ENCODE data around the gene CELSR2.

CELSR2 gene

DNA sequence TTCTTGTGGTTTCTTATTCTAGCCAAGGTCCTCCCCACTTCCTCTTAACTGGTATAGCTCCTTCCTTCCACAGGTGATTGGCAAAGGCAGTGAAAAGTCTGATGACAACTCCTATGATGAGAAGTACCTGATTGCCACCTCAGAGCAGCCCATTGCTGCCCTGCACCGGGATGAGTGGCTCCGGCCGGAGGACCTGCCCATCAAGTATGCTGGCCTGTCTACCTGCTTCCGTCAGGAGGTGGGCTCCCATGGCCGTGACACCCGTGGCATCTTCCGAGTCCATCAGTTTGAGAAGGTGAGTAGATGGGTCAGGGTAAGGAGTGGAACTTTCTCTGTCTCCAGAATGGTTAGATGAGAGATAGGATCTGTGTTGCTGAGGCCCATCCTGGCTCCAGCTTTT is 14.2 kb upstream of the CELSR2 start:
- no peak for DNase-seq

DNA sequence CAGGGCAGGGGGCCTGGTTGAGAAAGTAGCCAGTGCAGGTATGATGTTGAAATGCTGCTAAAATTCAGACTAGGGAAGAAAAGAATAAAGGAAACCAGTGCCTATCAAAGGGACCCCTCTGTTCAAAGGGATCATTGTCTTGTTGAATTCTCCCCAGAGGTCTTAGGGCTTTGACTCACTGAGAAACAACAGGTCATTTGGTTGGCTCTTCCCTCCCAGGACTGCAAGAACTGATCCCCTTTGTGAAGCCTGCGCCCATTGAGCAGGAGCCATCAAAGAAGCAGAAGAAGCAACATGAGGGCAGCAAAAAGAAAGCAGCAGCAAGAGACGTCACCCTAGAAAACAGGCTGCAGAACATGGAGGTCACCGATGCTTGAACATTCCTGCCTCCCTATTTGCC is 11.8 kb upstream of the CELSR2 start:
- no peak for DNase-seq

DNA sequence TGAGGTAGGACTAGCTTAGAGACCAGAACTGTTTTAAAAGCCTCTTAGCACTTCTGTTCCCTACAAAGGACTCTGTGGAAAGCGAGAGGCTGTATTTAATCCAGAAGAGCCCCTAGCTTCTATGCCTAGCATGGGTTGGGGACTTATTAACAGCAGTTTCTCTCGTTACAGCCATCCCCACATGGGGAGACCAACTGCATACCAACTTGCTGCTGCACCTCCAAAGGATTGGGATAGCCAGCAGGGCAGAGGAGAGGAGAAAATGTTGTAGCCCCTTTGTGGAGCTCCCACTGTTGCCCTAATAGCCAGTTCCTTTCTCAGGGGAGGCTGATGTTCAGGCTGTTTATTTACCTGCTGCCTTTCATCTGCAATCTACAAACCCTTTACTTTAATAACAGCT is 11.0 kb upstream of the CELSR2 start:
- DNase-seq = no peak

DNA sequence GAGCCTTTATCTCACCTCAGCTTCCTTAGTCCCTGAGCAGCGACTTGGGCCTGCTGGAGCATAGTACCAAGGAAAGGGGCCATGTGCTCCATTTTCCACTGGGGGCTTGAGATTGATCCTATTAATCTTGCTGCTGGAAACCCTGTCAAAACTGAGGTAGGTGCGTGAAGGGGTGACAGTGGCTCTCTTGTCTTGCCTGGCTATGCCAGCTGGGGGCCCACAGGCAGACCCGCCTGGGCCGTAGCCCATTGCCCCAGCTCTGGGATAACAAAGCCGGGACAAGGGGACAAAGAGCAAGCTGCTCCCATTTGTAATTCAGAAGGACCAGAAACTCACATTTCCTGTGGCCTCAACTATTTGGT is 10.3 kb upstream of the CELSR2 start:
- no peak for DNase-seq

DNA sequence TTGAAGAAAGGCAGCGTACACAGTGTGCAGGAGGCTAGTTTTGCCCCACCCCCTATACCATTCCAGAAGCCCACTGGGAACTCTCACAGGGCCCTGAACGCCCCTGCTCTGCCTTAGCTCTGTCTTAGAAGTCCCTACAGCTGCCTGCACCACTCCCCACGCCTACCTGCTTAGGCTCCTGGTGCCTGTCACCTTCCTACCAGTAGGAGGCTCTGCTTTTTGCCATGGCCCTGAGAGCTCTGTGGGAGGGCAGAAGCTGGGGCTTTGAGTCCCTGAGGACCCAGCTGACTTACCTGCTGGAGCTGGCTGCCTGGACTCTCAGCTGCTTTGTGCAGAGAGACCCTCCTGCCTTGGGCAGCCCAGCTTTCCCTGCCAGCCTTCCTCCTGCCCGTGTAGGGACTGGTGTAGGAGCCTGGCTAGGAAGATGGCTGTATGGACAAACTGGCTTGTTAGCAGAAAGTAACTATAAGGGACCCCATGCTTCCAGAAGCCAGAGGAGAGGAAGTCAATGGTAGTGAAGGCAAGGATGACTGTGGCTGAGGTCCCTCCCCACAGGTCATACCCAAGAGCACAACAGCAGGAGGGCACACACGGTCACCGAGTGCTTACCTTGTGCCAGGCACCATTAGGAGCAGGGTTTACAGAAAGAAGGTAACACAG is 9.8 kb upstream of the CELSR2 start:
- peak; percentile 23 for DNase-seq

DNA sequence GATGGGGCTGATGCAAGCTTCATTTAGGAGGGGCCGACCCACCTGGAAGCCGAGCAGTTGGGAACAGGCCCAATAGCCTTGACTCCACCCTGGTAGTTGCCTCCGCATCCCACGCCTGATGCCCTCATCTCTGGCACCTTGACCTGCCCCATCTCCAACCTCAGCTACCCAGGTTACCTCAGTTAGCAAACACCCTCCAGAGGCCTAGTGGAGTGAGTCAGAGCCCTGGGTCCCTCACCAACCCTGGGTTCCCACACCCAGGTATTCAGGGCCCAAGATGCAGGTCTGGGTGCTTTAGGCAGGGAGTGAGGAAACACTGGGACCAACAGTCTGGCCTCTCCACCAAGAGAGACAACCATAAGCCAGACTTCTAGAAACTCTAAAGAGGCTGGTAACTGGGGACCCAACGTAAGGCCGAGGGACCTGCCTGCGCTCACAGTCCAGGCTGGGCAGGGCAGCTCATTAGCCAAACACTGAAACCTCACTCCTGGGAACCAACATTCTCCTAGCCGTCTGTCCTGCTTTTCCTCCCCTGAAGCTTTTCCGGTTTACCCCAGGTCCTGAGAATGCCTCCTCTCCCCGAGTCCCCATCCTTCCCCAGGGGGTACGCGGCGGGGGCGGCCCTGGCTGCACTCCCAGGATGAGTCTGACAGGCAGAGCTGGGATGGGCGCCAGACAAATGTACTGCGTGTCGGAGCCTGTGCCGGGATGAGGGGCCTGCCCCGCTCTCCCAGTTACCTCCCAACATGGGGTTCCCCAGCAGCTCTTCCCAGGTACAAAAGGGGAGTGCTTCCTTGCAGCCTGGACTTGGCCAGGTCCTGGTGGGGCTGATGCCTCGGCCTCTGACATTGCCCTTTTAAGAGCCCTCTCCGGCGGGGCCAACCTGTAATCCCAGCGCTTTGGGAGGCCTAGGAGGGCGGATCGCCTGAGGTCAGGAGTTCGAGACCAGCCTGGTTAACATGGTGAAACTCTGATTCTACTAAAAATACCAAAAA is 8.9 kb upstream of the CELSR2 start:
- no peak for DNase-seq

DNA sequence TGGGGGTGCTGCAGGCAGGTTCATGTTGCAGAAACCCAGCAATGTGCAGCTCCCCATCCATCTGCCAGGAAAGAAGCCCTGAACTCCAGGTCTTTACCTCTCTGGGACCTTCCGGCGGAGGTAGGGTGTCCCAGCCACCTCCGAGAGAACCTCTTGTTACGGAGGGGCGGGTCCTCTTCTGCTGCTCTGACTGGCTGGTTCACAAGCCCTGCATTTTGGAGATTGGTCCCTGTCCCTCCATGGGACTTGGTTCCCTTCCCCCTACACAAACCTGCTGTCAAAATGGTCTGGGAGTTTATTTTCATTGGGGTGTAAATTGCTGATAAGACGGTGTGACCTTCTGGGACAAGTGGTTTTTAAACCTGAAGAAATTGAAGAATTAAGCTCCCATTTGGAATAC is 8.0 kb upstream of the CELSR2 start:
- no peak for DNase-seq

DNA sequence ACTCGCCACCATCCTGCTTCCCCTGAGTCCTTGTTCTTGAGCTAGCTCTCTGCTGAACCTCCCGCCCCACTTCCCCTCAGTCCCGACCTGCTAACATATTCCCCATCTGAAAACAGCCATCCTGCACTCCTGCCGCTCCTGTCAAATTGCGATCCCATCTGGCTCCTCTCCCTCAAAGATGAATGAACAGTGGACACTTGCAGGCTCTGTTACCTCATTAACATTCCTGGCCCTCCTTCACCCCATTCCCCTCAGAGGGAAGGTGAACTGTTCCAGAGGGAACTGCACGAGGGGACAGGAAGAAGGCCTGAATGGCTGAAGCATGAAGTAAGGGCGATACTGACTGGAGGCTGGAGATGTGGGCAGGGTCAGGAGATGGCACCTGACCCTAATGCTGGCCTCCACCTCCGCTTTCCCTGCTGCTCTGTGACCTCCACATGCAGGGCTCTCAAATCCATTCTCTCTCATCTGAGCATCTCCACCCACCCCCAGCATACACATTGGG is 7.4 kb upstream of the CELSR2 start:
- no peak for DNase-seq

DNA sequence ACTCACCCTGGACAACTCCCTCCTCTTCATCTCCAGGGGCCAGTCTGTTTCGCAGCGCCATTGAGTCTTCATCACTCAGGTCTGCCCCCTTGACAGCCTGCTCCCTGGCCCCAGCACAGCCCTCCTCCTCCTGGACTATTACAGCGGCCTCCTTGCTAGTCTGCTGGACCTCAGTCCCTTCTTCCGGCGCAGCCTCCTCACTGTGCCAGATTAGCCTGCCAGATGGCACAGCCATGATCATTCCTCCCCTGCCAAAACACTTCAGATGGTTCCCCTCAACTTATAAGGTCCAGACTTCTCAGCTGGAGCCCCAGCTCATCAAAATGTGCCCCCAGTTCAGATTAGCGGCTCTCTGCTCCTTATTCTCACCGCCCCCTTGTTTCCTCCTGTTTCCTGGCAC is 7.0 kb upstream of the CELSR2 start:
- DNase-seq = no peak

DNA sequence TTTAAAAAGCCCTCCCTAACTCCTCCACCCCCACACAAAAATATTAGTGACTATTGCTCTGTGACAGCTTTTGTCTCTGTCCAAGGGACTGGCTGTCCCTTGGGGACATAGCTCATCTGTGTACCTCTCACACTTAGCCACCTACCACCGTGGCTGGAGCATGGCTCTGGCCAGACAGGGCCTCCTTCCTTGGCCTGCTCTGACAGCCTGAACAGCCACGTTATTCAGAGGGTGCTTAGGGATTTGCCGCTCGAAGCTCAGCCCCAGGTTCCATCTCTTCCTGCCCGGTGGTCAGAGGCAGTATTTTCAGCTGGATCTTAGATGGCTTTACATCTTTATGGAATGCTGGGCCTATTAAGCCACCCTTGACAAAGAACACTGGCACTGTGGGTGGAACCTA is 6.1 kb upstream of the CELSR2 start:
- no peak for DNase-seq

DNA sequence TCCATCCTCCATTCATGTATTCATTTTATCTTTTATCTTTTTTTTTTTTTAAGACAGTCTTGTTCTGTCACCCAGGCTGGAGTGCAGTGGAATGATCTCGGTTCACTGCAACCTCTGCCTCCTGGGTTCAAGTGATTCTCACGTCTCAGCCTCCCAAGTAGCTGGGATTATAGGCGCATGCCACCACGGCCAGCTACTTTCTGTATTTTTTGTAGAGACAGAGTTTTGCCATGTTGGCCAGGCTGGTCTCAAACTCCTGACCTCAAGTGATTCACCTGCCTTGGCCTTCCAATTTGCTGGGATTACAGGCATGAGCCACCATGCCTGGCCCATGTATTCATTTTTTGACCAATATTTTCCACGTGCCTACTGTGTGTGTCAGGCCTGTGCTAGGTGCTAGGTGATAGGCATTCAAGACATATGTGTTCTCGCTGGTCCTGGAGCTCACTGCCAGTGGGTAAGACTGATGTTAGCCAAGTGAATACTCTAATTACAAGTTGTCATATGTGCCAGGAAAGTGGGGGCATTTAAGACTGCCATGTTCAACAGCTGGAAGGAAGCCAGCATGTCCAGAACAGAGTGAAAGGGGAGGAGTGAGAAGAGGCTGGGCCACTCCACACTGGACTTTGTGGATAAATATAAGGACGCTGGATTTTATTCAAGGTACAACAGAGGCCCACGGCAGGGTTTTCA is 5.3 kb upstream of the CELSR2 start:
- no peak for DNase-seq

DNA sequence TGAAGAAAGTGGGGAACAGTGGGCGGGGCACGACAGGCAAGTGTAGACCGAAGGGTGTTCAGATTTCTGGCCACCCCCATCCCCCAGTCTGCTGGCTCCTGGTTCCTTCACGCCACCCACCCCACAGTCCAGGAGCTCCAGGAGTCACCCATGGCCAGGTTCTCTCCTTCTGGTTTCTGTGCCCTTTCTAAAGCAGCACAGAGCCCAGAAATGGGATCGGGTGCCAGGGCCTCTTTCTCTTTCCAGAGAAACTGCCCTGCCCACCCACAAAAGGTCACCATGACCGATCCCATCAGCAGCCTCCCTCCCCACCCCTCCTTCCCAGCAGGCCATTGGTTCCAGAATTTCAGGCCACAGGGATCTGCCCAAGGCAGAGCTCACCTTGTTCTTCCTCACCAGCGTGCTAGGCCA is 3.2 kb upstream of the CELSR2 start:
- DNase-seq = no peak

DNA sequence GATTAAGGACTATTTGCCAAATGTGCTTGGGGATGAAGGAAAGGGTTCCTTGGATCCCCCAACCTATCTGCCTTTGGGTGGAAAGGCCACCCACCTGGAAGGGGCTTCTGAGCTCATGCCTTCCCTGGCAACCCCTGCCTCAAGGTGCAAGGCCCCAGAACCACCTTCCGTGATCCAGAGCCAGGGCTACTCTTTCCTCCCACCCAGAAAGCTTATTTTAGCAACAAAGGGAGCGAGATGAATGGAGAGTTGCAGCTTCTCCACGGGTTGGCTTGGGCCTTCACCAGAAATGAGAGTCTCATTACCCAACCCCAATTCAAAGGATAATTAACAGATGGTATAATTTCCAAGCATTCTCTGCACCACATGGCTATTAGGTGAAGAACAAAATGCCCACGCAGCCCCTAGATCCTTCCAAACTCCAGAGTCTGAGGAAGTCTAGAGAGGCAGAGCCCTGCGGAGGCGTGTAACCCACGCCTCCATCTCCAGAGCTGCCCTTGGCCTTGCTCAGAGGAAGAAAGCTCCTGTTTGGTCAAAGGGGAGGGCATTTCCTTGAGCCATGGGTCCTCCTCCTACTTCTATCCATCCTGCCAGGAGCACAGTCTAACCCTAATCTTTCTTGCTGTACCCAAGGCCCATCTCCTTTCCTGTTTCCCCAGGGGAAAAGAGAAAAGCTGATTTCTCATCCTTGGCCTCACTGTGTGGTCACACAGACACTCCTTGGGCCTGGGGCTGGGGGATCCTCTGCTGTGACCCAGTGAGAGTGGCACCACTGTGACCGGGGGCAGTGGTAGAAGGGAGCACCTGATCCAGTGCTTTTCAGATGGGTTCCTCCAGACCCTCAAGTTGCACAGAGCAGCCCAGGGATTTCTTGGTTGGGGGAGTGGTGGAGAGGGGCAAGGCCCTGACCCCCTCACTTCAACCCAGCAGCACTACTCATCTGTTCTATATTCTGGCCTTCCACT is 1.7 kb upstream of the CELSR2 start:
- DNase-seq = no peak

DNA sequence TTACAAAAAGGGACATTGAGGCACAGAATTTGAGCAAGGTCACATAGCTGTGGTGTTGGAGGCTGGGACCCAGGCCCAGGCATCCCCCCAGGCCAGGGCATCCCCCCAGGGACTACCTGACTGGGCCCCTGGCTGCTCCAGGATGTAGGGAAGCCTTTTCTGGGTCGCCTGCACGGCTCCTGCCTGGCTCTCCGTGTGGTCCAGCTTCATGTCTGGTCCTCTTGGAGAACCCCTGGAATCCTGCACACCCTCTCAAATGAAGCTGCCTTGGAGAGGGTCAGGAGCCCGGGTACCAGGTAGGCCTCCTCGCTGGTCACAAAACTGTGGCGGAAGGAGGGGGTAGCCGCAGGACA is 919 bp upstream of the CELSR2 start:
- DNase-seq = no peak

DNA sequence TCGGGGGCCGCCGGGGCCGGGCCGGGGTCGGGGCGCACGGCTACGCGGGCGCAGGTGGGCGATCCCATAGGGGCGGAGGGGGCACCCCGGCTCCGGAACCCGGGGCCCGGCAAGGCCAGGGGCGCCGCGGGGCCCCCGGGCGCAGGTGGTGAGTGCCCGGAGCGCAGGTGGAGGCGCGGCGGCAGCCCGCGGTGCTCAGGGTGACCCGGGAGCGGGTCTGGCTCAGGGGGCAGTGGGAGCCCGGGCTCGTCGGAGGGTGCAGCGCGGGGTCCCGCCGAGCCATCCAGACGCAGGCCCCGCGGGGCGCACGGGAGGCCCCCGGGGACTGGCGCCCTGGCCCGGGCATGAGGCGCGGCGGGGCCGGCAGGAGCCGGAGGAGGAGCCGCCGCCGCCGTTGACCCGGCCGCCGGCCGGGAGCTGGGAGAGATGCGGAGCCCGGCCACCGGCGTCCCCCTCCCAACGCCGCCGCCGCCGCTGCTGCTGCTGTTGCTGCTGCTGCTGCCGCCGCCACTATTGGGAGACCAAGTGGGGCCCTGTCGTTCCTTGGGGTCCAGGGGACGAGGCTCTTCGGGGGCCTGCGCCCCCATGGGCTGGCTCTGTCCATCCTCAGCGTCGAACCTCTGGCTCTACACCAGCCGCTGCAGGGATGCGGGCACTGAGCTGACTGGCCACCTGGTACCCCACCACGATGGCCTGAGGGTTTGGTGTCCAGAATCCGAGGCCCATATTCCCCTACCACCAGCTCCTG is 489 bp downstream of the CELSR2 start:
- DNase-seq = no peak

DNA sequence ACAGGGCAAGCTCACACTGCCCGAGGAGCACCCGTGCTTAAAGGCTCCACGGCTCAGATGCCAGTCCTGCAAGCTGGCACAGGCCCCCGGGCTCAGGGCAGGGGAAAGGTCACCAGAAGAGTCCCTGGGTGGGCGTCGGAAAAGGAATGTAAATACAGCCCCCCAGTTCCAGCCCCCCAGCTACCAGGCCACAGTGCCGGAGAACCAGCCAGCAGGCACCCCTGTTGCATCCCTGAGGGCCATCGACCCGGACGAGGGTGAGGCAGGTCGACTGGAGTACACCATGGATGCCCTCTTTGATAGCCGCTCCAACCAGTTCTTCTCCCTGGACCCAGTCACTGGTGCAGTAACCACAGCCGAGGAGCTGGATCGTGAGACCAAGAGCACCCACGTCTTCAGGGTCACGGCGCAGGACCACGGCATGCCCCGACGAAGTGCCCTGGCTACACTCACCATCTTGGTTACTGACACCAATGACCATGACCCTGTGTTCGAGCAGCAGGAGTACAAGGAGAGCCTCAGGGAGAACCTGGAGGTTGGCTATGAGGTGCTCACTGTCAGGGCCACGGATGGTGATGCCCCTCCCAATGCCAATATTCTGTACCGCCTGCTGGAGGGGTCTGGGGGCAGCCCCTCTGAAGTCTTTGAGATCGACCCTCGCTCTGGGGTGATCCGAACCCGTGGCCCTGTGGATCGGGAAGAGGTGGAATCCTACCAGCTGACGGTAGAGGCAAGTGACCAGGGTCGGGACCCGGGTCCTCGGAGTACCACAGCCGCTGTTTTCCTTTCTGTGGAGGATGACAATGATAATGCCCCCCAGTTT is 1.3 kb downstream of the CELSR2 start:
- no peak for DNase-seq

DNA sequence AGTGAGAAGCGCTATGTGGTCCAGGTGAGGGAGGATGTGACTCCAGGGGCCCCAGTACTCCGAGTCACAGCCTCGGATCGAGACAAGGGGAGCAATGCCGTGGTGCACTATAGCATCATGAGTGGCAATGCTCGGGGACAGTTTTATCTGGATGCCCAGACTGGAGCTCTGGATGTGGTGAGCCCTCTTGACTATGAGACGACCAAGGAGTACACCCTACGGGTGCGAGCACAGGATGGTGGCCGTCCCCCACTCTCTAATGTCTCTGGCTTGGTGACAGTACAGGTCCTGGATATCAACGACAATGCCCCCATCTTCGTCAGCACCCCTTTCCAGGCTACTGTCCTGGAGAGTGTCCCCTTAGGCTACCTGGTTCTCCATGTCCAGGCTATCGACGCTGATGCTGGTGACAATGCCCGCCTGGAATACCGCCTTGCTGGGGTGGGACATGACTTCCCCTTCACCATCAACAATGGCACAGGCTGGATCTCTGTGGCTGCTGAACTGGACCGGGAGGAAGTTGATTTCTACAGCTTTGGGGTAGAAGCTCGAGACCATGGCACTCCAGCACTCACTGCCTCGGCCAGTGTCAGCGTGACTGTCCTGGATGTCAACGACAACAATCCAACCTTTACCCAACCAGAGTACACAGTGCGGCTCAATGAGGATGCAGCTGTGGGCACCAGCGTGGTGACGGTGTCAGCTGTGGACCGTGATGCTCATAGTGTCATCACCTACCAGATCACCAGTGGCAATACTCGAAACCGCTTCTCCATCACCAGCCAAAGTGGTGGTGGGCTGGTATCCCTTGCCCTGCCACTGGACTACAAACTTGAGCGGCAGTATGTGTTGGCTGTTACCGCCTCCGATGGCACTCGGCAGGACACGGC is 2.2 kb downstream of the CELSR2 start:
- no peak for DNase-seq

DNA sequence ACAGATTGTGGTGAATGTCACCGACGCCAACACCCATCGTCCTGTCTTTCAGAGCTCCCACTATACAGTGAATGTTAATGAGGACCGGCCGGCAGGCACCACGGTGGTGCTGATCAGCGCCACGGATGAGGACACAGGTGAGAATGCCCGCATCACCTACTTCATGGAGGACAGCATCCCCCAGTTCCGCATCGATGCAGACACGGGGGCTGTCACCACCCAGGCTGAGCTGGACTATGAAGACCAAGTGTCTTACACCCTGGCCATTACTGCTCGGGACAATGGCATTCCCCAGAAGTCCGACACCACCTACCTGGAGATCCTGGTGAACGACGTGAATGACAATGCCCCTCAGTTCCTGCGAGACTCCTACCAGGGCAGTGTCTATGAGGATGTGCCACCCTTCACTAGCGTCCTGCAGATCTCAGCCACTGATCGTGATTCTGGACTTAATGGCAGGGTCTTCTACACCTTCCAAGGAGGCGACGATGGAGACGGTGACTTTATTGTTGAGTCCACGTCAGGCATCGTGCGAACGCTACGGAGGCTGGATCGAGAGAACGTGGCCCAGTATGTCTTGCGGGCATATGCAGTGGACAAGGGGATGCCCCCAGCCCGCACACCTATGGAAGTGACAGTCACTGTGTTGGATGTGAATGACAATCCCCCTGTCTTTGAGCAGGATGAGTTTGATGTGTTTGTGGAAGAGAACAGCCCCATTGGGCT is 3.0 kb downstream of the CELSR2 start:
- no peak for DNase-seq

All from activated CD4-positive, alpha-beta T cell treated with anti-CD3 and anti-CD28 coated beads, Interleukin-2, amount 50 U/mL, for 1 hour (primary cell).